DMS114 treated with DMSO at 0.1 percent for 48 hours (cell line): Measurements from ENCODE around the gene MYCN.

Experiments
- DNase-seq: peaks from one replicate; lab custom pipeline; 2025; ENCODE audit not compliant: unreplicated experiment; lab: John Stamatoyannopoulos, UW

Gene MYCN

DNA sequence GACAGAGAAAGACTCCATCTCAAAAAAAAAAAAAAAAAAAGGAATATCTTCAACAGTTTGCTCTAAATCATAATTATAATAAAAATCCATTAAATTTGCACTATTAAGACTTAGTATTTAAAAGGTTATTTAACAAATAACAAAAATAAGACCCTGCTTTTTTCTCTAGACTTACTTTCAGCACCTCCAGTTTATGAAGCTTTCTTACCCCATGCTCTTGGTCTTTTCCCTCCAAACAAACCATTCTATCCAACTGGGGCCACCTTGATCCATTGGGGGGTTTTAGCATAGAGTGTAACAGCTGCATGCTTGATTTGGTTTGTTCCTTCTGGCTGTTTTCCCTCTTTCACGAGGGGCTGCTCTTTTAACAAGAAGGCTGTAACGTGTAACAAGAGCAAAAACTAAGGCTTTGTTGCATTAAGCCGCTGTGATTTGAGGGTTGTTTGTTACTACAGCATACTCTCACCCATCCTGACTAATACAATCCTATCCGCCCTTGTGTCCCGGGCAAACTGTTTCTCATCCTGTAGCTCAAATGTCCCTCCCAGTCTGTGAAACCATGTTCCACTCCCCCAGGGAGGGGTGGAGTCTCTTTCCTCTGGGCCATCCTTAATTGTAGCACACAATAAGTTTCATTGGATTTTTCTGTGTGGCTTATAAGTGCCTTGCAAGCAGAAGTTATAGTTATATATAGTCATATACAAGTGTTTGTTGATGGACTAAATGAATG, 9.6 kb upstream of the MYCN start:
- no peak for DNase-seq

GRCh38 chr2:15931319-15931890, 8.9 kb upstream of the MYCN start:
- DNase-seq = no peak

DNA sequence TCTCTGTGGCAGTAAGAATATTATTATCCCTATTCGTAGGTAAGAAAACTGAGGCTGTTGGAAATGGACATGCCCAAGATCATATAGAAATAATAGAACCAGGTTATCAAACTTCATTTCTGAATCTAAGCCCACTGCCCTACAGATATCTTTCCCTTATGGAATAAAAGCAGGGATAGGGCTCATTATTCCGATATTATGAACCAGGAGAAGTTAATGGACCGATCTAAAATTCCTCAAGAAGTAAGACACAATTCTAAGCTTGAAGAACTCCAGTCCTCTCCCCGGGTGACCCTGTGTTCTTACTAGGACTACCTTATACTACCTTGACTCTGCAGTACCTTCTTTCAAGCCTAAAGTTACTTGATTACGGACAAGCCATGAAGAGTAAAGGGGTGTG, 8.4 kb upstream of the MYCN start:
- no peak for DNase-seq

DNA sequence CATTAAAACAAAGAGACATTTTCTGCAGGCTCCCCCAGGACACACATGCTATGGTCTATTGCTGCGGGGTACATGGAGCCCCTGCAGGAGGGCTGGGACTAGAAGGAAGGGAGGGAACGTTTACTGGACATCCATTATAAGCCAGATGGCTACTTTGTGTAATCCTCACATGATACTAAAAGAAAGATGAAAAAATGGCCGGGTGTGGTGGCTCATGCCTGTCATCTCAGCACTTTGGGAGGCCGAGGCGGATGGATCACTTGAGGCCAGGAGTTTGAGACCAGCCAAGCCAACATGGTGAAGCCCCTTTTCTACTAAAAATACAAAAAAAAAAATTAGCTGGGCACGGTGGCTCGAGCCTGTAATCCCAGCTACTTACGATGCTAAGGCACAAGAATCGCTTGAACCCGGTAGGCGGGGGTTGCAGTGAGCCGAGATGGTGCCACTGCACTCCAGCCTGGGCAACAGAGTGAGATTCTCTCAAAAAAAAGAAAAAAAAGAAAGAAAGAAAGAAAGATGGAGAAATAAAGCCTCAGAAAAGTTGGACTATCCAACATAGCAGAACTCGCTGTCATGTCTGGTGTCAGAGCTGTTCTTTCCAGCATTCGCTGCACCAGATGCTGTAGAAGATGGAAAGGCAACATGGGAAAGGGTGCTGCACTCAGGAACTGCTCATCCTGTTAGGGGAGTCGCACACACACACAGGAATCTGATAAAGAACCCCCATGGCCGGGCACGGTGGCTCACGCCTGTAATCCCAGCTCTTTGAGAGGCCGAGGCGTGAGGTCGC, 7.8 kb upstream of the MYCN start:
- no peak for DNase-seq

DNA sequence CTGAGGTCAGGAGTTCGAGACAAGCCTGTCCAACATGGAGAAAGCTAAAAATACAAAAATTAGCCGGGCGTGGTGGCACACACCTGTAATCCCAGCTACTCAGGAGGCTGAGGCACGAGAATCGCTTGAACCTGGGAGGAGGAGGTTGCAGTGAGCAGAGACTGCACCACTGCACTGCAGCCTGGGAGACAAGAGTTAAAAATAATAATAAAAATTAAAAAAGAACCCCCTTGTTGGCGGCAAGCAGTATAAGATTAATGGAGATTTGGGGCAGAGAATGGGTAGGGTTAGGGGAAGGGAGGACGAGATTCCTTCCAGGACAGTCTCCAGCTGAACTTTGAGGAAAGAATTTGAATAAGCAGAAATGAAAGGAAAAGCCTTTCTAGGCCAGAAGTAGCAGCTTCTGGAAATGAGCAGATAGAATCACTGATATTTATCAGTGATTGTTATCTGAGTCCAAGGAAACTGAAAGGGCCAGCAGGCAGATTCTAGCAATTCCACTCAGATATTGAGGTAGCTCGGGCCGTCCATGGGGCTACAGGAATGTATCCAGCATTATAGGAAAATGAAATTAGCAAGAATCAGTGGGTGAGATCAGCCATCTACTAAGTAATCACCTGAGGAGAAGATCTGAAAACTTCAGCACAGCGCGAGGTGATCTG, 7.0 kb upstream of the MYCN start:
- DNase-seq = no peak

DNA sequence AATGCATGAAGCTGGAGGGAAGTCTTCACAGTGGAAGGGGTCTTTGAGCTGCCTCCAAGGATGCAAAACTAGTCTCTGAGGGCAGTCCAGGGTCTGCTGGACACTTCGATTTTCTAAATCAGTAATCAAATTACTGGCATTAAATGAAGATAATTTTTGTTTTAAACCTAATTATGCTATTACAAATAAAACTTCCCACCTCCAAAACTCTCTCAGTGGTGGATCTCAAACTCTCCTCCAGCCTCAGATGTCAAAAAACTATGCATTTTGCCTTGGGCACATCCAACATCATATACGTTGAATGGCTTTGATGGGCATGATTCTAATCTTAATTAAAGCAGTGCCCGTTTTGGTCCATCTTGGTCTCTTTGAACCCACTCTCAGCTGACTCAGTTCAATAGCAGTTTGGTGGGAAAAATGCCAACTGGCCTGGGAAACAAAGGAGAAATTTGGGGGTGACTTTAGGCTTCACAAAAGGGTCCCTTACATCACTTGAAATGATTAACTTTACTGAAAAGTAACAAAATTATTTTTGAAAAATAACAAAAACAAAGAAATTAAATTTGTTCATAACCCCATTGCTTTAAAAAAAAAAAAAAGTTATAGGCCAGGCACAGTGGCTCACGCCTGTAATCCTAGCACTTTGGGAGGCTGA, 5.9 kb upstream of the MYCN start:
- no peak for DNase-seq

- DNase-seq = no peak
Observed at GRCh38 chr2:15935189-15935588, 5.2 kb upstream of the MYCN start.

DNA sequence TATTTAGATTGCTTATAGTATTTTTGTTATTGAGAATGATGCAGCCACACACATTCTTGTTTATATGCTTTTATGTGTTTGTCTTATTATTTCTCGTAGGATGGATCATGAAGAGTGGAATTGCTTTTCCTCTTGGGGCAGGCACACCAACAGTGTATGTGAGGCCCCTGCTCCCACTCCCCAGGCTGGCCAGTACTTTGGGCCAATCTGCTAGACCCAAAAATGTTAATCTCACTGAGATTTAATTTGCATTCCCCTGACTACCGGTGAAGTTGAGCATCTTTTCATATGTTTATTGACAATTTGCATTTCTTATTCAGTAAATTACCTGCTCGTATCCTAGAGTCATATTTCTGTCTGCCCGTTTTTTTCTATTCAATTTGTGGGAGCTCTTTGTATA, 4.7 kb upstream of the MYCN start:
- no peak for DNase-seq

- DNase-seq = no peak
Observed at GRCh38 chr2:15936277-15937104, 3.9 kb upstream of the MYCN start.

DNA sequence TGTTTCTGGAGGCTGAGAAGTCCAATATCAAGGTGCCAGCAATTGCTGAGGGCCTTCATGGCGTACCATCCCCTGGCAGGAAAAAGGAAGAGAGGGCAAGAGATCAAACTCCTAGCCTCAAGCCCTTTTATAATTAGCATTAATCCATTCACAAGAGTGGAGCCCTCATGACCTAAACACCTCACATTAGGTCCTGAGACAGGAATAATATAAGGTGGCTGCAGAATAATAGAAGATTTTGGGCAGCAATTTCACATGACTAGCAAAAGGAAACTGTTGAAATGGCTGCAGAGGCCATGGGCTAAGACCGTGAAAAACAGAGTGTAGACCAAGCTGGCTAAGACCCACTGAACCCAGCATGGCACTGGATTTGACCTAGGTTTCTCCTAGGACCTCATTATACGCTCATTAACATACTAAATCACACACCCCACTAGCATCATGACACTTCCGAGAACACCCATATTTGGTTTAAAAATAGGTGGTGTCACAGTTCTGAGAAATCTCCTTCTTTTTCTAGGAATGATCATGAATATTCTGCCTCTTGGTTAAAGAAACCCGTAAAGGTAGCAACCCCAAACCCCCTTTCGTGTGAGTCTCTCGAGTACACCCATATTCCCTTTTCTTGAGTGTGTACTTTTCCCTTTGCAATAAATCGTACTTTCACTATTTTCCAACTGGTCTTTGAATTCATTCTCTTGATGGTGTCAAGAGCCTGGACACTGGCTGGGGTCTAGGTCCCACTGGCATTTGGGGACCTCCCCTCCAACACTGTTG, 3.1 kb upstream of the MYCN start:
- DNase-seq = no peak

GRCh38 chr2:15937882-15938802, 2.2 kb upstream of the MYCN start:
- no peak for DNase-seq

DNA sequence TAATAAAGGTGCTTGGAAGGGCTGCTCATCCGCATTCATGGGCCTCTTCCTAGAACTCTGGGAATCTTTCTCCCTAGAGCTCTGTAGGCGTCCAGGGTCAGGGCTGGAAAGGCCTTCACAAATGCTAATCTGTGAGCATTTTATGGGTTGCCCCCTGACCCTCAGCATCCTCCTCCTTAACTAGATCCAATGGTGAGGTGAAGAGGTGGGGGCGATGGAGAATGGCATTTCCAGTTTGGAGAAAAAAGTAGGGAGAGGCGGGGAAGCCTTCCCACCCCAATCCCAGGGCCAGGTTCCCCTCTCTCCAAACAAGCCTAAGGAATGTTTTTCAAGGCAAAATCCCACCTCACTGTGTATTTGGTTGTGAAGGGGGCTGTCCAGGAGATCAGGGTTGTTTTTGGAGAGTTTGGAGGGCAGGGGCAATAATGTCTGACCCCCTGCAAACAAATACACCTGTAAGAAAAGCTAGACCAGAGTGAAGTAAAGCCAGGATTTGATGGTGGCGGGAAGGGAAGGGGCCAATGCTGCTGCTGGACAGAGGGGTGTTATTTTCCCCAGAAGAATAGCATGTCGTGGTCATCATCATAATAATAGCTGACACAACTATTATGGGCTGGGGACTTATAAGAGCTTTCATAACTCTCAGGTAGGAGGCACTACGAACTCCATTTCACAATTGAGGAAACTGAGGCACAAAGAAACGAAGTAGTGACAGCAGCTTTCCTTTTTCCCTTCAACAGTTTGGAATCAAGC, 1.4 kb upstream of the MYCN start:
- no peak for DNase-seq

DNA sequence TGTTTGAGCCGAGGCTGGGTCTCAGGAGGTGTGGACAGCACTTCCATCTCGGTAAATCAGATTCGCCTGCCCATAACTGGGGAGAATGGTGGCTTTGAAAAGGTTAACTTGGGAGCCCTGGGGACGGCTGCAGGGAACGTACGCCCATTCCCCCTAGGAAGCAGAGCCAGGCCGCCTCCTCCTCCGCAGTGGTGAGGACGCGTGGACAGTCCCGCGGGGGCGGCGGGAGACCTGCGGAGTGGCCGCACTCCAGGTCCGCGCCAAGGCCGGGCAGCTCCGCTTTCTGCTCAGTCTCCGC, 845 bp upstream of the MYCN start:
- DNase-seq = no peak

- DNase-seq = no peak
Observed at GRCh38 chr2:15940661-15941480, 521 bp downstream of the MYCN start.

DNA sequence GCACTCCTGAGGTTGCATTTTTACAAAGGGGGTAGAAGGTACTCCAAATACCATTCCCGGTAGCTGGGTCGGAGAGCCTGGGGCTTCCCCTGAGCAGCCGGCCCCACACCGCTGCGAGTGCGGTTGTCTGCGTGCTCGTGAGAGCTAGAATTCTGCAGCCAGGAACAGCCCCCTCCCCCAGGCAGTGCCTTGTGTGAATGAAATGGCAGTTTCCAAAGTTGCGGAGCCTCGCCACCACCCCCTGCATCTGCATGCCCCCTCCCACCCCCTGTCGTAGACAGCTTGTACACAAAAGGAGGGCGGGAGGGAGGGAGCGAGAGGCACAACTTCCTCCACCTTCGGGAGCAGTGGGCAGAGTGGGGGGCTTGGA, 1.1 kb downstream of the MYCN start:
- no peak for DNase-seq

DNA sequence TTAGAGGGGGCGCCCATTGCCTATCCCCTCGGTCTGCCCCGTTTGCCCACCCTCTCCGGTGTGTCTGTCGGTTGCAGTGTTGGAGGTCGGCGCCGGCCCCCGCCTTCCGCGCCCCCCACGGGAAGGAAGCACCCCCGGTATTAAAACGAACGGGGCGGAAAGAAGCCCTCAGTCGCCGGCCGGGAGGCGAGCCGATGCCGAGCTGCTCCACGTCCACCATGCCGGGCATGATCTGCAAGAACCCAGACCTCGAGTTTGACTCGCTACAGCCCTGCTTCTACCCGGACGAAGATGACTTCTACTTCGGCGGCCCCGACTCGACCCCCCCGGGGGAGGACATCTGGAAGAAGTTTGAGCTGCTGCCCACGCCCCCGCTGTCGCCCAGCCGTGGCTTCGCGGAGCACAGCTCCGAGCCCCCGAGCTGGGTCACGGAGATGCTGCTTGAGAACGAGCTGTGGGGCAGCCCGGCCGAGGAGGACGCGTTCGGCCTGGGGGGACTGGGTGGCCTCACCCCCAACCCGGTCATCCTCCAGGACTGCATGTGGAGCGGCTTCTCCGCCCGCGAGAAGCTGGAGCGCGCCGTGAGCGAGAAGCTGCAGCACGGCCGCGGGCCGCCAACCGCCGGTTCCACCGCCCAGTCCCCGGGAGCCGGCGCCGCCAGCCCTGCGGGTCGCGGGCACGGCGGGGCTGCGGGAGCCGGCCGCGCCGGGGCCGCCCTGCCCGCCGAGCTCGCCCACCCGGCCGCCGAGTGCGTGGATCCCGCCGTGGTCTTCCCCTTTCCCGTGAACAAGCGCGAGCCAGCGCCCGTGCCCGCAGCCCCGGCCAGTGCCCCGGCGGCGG, 1.7 kb downstream of the MYCN start:
- DNase-seq = no peak
